Immature natural killer cell (primary cell): ENCODE measurements around the gene UPK3A. TPM values are rescaled to one million over a fixed set of nuclear protein-coding genes. Genes with fewer than 3 reads are reported as not detected.
A peak's percentile ranks its signal among the peaks of the same experiment; 100 is the strongest.
"Not testable (repeated sequence)": the region's sequence is repeated elsewhere in the genome, so short reads cannot be mapped to it uniquely, and the experiment has no call there.

Experiments used
- DNase-seq, 3 donors: peaks; one replicate each; pipeline ENCODE4 v3.0.0; 2022; ENCODE audit warnings: mixed read lengths in 1 of 3
- H3K27ac Mint-ChIP-seq, 6 donors: one replicate each; pipeline ENCODE4 v1.8.0; 2020; ENCODE audit warnings: mixed read lengths in 6 of 6, mild to moderate bottlenecking in 5 of 6, inconsistent platforms in 4 of 6, moderate library complexity in 3 of 6
- H3K27me3 Mint-ChIP-seq, 3 donors: one replicate each; pipeline ENCODE4 v1.8.0; 2020 to 2021; ENCODE audit warnings: low read depth in 3 of 3, mild to moderate bottlenecking in 3 of 3, mixed read lengths in 3 of 3, moderate library complexity in 3 of 3, inconsistent platforms in 1 of 3
- H3K36me3 Mint-ChIP-seq, 3 donors: one replicate each; pipeline ENCODE4 v1.8.0; 2020; ENCODE audit warnings: mixed read lengths in 3 of 3, inconsistent platforms in 2 of 3, mild to moderate bottlenecking in 2 of 3
- H3K4me1 Mint-ChIP-seq, 2 donors: one replicate each; pipeline ENCODE4 v1.8.0; 2020; ENCODE audit warnings: inconsistent platforms in 2 of 2, mild to moderate bottlenecking in 2 of 2, mixed read lengths in 2 of 2, moderate library complexity in 1 of 2
- H3K4me3 Mint-ChIP-seq, 5 donors: one replicate each; pipeline ENCODE4 v1.8.0; 2020; ENCODE audit warnings: mild to moderate bottlenecking in 5 of 5, mixed read lengths in 5 of 5, inconsistent platforms in 3 of 5, moderate library complexity in 3 of 5
- H3K9me3 Mint-ChIP-seq, 6 donors: one replicate each; pipeline ENCODE4 v1.8.0; 2020; ENCODE audit warnings: mild to moderate bottlenecking in 6 of 6, mixed read lengths in 6 of 6, inconsistent platforms in 4 of 6, moderate library complexity in 3 of 6
- polyA plus RNA-seq, 3 donors: library from polyadenylated mRNA; unstranded; fragments of 300-500 nt; fragmentation: Illumina TruSeq; gene quantifications; one replicate each; pipeline ENCODE4 v1.2.3, GENCODE V29; 2021

The UPK3A gene
- polyA plus RNA-seq, 3 donors from 2014 or later: 2.7 to 6.4 TPM; not detected in 1

- H3K4me3 Mint-ChIP-seq: no peak overlapping the region
- no peaks in the 10 kb centered on the region for H3K36me3 Mint-ChIP-seq
- H3K9me3 Mint-ChIP-seq: no peaks in the 10 kb centered on the region
- peaks cover 11 to 15% of the 10 kb centered on the region in 2 donors for H3K4me1 Mint-ChIP-seq
- peaks cover 2 to 17% (median 8%) of the 10 kb centered on the region in 3 donors for H3K27me3 Mint-ChIP-seq
- peak overlapping the region in 1 of 6 donors; percentile 59 for H3K27ac Mint-ChIP-seq
- no peak for DNase-seq
Observed at GRCh38 chr22:45244916-45245315, 39.8 kb upstream of the UPK3A start.

DNA sequence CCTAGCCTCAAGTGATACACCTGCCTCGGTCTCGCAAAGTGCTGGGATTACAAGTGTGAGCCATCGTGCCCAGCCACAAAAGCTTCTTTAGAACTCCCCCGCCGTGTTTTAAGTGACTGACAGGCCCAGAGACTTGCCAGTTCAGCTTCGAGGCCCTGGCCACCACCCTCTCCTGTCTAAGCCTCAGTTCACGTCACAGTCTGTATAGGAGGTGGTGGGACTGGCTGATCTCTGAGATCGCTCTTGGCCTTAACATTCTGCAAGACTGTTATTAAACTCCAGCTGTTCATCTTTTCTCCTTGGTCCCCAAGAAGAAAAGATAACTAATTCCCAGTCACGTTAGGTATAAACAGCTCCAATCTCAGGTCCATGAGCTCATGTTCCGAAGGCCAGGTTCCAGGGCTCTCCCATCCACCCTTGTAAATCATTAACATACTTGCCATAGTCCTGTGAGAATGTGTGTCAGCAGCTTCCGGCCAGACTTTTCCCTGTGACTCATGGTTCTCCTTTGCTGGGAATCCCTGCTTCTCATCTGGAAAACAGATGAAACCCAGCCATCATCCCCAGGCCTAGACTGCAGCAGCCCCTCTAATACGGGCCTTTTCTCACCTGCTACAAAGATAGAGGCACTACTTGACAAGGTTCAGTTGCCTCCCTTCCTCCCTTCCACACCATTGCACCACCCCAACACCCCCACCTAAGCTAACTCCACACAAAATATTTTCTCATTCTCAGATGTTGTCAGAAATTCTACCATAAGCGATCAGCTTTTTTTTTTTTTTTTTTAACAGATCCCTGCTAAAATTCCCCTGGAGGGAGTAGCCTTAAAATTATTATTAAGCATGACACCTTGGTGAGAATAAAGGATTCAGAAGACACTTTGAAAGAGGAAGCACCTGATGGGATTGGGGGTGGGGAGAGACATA lies 38.4 kb upstream of the UPK3A start:
- H3K36me3 Mint-ChIP-seq: no peaks in the 10 kb centered on the region
- H3K27me3 Mint-ChIP-seq: peaks cover 0 to 9% (median 6%) of the 10 kb centered on the region in 3 donors
- peak overlapping the region in 3 of 6 donors; percentile 14 to 89 (median 66) for H3K27ac Mint-ChIP-seq
- peak overlapping the region in 2 of 5 donors; percentile 44 to 60 for H3K4me3 Mint-ChIP-seq
- peaks cover 6 to 7% of the 10 kb centered on the region in 2 donors for H3K4me1 Mint-ChIP-seq
- no peaks in the 10 kb centered on the region for H3K9me3 Mint-ChIP-seq
- no peak for DNase-seq

DNA sequence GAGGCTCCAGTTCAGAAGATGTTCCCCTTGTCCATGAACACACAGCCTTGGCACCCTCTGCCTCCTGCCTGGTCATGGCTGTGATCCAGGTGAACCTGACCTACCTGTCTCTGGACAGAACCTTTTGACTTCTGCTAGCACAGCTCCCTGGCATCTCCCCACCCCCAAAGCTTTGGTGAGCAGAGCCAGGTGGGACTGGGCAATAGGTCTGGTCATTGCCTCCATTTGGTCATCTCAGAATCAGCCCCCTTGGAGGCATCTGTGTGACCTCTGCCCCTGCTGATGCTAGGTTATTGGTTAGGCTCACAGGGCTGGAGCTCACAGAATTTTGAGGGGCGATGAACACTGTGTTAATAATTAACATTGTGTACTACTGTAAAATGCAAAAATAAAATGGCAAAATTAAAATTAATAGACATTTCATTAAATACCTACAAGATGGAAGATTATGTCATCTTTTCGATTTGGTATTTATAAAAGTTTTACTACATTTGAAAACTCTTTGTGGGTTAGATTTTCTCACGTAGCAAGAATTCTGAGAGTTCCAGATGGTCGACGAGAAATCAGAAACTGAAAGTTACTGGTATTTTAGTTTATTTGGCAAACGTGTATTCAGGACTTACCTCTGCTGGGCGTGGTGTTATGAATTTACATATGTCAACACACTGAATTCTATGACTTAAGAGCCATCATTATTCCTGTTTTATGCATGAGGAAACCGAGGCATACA lies 35.8 kb upstream of the UPK3A start:
- H3K4me3 Mint-ChIP-seq: no peak overlapping the region
- no peak for DNase-seq
- H3K27me3 Mint-ChIP-seq: peaks cover 0 to 9% (median 2%) of the 10 kb centered on the region in 3 donors
- no peaks in the 10 kb centered on the region for H3K36me3 Mint-ChIP-seq
- H3K4me1 Mint-ChIP-seq: no peaks in the 10 kb centered on the region
- H3K9me3 Mint-ChIP-seq: no peaks in the 10 kb centered on the region
- H3K27ac Mint-ChIP-seq: no peak overlapping the region

DNA sequence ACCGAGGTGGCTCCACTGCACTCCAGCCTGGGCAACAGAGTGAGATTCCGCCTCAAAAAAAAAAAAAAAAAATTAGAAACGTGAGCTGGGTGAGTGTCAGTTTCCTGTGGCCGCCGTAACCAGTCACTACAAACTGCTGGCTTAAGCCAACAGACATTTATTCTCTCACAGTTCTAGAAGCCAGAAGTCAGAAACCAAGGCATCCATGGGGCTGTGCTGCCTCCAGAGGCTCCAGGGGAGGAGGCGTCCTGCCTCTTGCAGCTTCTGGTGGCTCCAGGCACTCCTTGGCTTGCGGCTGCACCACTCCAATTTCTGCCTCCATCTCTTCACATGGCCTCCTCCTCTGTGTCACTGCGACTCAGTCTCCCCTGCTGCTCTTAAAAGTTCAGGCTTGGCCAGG lies 32.9 kb upstream of the UPK3A start:
- no peaks in the 10 kb centered on the region for H3K4me1 Mint-ChIP-seq
- H3K4me3 Mint-ChIP-seq: no peak overlapping the region
- DNase-seq: no peak
- H3K36me3 Mint-ChIP-seq: no peaks in the 10 kb centered on the region
- H3K27ac Mint-ChIP-seq: no peak overlapping the region
- no peaks in the 10 kb centered on the region for H3K9me3 Mint-ChIP-seq
- peaks cover 0 to 4% (median 2%) of the 10 kb centered on the region in 3 donors for H3K27me3 Mint-ChIP-seq

DNA sequence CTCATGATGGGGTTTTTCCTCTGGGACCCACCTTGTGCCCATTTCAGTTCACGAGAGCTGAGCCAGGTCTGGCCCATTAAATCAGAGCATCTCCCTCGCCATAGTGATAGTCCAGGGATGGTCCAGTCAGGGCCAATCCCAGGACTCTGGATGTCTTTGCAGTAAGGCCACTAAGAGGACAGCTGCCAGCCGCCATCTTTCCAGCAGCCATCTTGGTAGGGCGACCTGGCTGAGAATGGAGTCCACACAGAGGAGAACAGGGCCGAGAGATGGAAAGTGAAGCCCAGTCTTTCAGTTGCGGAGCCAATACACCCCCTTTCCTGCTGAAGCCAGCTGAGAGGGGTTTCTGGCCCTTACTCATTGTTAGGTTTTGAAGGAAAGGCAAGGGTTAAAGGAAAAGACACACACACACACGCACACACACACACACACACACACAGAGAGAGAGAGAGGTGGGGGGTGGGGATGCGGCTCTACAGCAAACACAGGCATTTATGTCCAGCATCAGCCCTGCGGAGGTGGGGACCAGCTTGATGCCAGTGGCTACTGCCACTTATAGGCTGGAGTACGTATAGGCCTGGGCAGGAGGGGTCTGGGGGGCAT lies 31.6 kb upstream of the UPK3A start:
- no peaks in the 10 kb centered on the region for H3K36me3 Mint-ChIP-seq
- peaks cover 0 to 2% (median 0%) of the 10 kb centered on the region in 6 donors for H3K9me3 Mint-ChIP-seq
- H3K4me3 Mint-ChIP-seq: no peak overlapping the region
- H3K27ac Mint-ChIP-seq: no peak overlapping the region
- no peaks in the 10 kb centered on the region for H3K4me1 Mint-ChIP-seq
- H3K27me3 Mint-ChIP-seq: peaks cover 0 to 2% (median 0%) of the 10 kb centered on the region in 3 donors
- DNase-seq: no peak

DNA sequence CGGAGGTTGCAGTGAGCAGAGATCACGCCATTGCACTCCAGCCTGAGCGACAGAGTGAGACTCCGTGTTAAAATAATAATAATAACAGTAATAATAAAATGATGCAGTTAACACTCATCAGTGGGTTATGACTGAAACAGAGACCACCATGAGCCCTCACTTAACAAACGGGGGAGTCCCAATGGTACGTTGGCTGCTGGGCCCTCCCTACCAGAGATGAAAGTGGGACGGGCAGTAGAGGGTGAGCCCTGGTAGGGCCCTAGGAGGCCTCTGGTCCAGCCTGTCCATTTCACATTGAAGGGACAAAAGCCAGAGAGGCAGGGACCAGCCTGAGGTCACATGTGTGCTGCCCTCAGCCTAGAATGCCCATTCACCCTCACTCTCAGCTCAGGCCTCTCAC lies 30.4 kb upstream of the UPK3A start:
- no peak for DNase-seq
- Mint-ChIP-seq H3K27me3 (peaks cover 1 to 6% (median 2%) of the 10 kb centered on the region in 3 donors), H3K4me1 (no peaks in the 10 kb centered on the region), H3K9me3 (peaks cover 0 to 2% (median 0%) of the 10 kb centered on the region in 6 donors), H3K4me3 (peak overlapping the region in 1 of 5 donors; percentile 68), H3K36me3 (no peaks in the 10 kb centered on the region), H3K27ac (peak overlapping the region in 2 of 6 donors; percentile 87 to 98)

DNA sequence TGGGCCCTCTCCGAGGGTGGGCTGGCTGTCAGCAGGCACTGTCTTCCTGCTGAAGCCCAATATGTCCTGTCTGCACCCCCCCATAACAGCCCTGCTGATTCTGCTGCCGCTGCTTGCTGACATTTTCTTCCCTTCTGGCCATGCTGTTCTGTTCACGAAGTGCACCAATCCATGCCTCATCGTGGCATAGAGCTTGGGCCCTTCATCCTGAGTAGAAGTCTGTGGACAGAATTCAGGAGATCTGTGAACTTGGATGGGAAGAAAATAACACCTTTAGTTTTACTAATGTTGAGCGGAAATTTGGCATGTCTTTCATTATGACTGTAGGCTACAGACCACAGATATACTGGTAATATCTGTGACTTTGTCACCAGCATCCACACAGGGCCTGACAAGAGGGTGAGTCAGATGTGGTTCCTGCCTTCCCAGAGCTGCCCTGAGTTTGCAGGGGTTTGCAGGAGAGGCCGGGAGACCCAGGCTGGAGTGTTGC lies 29.9 kb upstream of the UPK3A start:
- Mint-ChIP-seq H3K4me1 (no peaks in the 10 kb centered on the region), H3K27ac (peak overlapping the region in 3 of 6 donors; percentile 84 to 98 (median 87)), H3K4me3 (peak overlapping the region in 1 of 5 donors; percentile 68), H3K36me3 (no peaks in the 10 kb centered on the region), H3K27me3 (peaks cover 2 to 6% (median 4%) of the 10 kb centered on the region in 3 donors), H3K9me3 (peaks cover 0 to 2% (median 0%) of the 10 kb centered on the region in 6 donors)
- DNase-seq: peak in 1 of 3 donors; percentile 19

- H3K4me3 Mint-ChIP-seq, H3K4me1 Mint-ChIP-seq, H3K27ac Mint-ChIP-seq, H3K9me3 Mint-ChIP-seq, DNase-seq, H3K27me3 Mint-ChIP-seq, H3K36me3 Mint-ChIP-seq: not testable (repeated sequence)
Observed at GRCh38 chr22:45257941-45258340, 26.8 kb upstream of the UPK3A start.

GRCh38 chr22:45259754-45260394 lies 24.9 kb upstream of the UPK3A start:
- Mint-ChIP-seq H3K36me3 (no peaks in the 10 kb centered on the region), H3K4me1 (no peaks in the 10 kb centered on the region), H3K27ac (peak overlapping the region in 1 of 6 donors; percentile 50), H3K9me3 (peaks cover 0 to 2% (median 0%) of the 10 kb centered on the region in 6 donors), H3K4me3 (no peak overlapping the region), H3K27me3 (peaks cover 2 to 8% (median 7%) of the 10 kb centered on the region in 3 donors)
- no peak for DNase-seq

DNA sequence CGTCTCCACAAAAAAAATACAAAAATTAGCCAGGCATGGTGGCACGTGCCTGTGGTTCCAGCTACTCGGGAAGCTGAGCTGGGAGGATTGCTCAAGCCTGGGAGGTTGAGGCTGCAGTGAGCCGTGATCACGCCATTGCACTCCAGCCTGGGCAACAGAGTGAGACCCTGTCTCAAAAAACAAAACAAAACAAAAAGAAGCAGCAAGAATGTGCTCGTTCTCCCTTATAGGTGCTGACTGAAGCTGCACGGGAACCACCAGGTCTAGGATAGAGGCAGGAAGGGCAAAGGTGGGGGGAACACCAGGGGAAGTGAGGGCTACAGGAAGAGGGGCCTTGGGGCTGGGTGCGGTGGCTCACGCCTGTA lies 24.4 kb upstream of the UPK3A start:
- H3K36me3 Mint-ChIP-seq, H3K9me3 Mint-ChIP-seq, H3K4me1 Mint-ChIP-seq, DNase-seq, H3K4me3 Mint-ChIP-seq: not testable (repeated sequence)
- peaks cover 2 to 10% (median 9%) of the 10 kb centered on the region in 3 donors for H3K27me3 Mint-ChIP-seq
- peak overlapping the region in 1 of 6 donors; percentile 51 for H3K27ac Mint-ChIP-seq

DNA sequence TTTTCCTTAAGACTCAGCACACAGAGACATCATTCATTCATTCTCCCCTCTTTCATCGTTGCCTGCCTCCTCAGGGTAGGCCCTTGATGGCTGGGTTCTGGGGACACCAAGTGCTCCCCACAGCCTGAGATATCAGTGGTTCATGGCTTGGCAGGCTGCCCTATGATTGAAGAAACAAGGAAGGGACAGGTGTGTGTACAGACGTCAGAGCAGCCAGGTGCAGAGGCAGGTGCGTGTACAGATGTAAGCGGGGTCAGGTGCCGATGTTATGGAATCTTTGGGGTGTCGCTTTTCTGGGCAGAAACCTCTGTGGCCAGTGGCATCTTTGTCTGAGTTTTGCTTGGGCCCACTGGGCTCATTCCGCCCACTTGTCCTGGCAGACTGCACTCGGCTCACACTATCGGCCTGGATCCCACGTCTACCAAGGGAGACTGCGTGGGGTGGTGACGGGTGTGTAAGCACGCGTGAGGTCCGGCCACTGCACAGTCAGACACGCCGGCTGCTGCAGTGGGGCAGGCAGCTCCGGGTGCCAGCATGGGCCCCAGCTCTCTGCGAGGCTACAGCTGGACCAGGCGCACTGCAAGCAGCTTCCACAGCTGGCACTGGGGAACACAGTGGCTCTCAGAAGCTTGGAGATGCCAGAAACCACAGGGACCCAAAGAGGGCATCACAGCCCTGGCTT lies 23.2 kb upstream of the UPK3A start:
- Mint-ChIP-seq H3K27ac (no peak overlapping the region), H3K36me3 (no peaks in the 10 kb centered on the region), H3K9me3 (peaks cover 0 to 2% (median 0%) of the 10 kb centered on the region in 6 donors), H3K27me3 (peaks cover 2 to 13% (median 11%) of the 10 kb centered on the region in 3 donors), H3K4me3 (no peak overlapping the region), H3K4me1 (no peaks in the 10 kb centered on the region)
- no peak for DNase-seq

DNA sequence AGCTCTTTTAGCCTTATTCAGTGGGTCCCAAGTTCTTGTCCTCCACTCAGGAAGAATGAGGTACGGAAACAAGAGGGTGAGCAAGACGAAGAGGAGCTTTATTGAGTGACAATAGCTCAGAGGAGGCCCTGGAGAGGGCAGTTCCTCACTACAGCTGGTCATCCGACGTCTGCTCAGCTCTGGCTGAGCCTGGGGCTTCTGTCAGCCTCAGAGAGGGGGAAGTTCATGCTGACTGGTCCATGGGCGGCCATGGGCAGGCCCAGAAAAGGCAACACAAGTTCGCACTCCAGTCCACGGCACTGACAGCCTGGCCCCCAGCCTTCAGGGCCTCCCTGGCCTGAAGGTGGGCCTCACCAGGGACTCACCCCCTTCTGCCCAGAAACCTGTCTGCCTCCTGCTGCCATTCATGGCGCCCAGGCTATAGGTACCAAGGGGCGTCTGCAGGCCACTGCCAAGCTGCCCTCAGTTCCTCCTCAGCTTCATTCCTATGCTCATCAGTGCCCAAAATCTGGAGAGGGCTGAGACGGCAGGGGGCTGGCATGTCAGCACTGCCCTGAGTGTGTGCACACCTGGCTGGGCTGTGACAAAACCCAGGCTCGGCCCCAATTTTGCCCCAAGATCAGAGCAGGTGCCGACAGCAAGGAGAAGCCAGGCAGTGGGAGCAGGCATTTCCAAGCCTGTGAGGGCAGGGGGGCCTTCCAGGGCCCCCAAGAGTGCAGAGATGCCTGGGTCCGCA lies 22.4 kb upstream of the UPK3A start:
- H3K4me1 Mint-ChIP-seq: no peaks in the 10 kb centered on the region
- no peak for DNase-seq
- no peak overlapping the region for H3K4me3 Mint-ChIP-seq
- H3K27me3 Mint-ChIP-seq: peaks cover 2 to 13% (median 13%) of the 10 kb centered on the region in 3 donors
- H3K9me3 Mint-ChIP-seq: no peaks in the 10 kb centered on the region
- H3K27ac Mint-ChIP-seq: no peak overlapping the region
- H3K36me3 Mint-ChIP-seq: no peaks in the 10 kb centered on the region
